ENCODE data around the gene FNDC3A.
"Not testable (repeated sequence)": the region's sequence is repeated elsewhere in the genome, so short reads cannot be mapped to it uniquely, and the experiment has no call there.

Gene FNDC3A

GRCh38 chr13:49044008-49044407 lies 68.3 kb downstream of the FNDC3A start:
- no peak for DNase-seq

GRCh38 chr13:49044836-49045235 lies 69.1 kb downstream of the FNDC3A start:
- no peak for DNase-seq

- no peak for DNase-seq
Measured at GRCh38 chr13:49046002-49046401, 70.3 kb downstream of the FNDC3A start.

- DNase-seq = no peak
Measured at GRCh38 chr13:49046519-49046918, 70.8 kb downstream of the FNDC3A start.

GRCh38 chr13:49052813-49053212 lies 77.1 kb downstream of the FNDC3A start:
- DNase-seq = no peak

GRCh38 chr13:49053215-49053614 lies 77.5 kb downstream of the FNDC3A start:
- DNase-seq = no peak

GRCh38 chr13:49053906-49054305 lies 78.2 kb downstream of the FNDC3A start:
- DNase-seq = no peak

GRCh38 chr13:49055021-49055420 lies 79.3 kb downstream of the FNDC3A start:
- DNase-seq = no peak

- no peak for DNase-seq
Measured at GRCh38 chr13:49057176-49057575, 81.5 kb downstream of the FNDC3A start.

- DNase-seq = no peak
Measured at GRCh38 chr13:49058761-49059160, 83.0 kb downstream of the FNDC3A start.

GRCh38 chr13:49060678-49061387 lies 85.1 kb downstream of the FNDC3A start:
- DNase-seq = no peak

- not testable (repeated sequence) for DNase-seq
Measured at GRCh38 chr13:49061388-49061752, 85.7 kb downstream of the FNDC3A start.

- no peak for DNase-seq
Measured at GRCh38 chr13:49062297-49062896, 86.7 kb downstream of the FNDC3A start.

- no peak for DNase-seq
Measured at GRCh38 chr13:49063011-49063410, 87.3 kb downstream of the FNDC3A start.

GRCh38 chr13:49063497-49063896 lies 87.8 kb downstream of the FNDC3A start:
- DNase-seq = no peak

- no peak for DNase-seq
Measured at GRCh38 chr13:49064476-49064875, 88.8 kb downstream of the FNDC3A start.

- no peak for DNase-seq
Measured at GRCh38 chr13:49066856-49067255, 91.1 kb downstream of the FNDC3A start.

- DNase-seq = not testable (repeated sequence)
Measured at GRCh38 chr13:49068498-49068897, 92.8 kb downstream of the FNDC3A start.

GRCh38 chr13:49070021-49070420 lies 94.3 kb downstream of the FNDC3A start:
- not testable (repeated sequence) for DNase-seq

- DNase-seq = no peak
Measured at GRCh38 chr13:49071341-49071937, 95.7 kb downstream of the FNDC3A start.

- no peak for DNase-seq
Measured at GRCh38 chr13:49082653-49083536, 107.2 kb downstream of the FNDC3A start.

- no peak for DNase-seq
Measured at GRCh38 chr13:49084961-49085360, 109.2 kb downstream of the FNDC3A start.

GRCh38 chr13:49086722-49087121 lies 111.0 kb downstream of the FNDC3A start:
- DNase-seq = no peak
